Adipose tissue (tissue), 3 donors: Measurements from ENCODE around the gene RIPOR1. TPM values are rescaled to one million over a fixed set of nuclear protein-coding genes. Genes with fewer than 3 reads are reported as not detected.
"Not testable (repeated sequence)": the region's sequence is repeated elsewhere in the genome, so short reads cannot be mapped to it uniquely, and the experiment has no call there.

Experiments
- H3K27ac ChIP-seq: one replicate; pipeline ENCODE4 v1.5.1; 2013; ENCODE audit warnings: low read depth, low read length
- WGBS, 3 donors: extraction: QIAGEN DNeasy Blood & Tissue Kit; methylation state at CpG; one replicate each; pipeline ENCODE4 v1.1.7; 2013; 5-methylcytosine and 5-hydroxymethylcytosine counted together
- polyA plus RNA-seq, 3 donors: library from polyadenylated mRNA; stranded (reverse); fragments of 200-250 nt; gene quantifications; one replicate each; pipeline ENCODE4 v1.2.3, GENCODE V29; 2013
- donor health status: healthy with polysubstance abuse.
- donor health status: Bipolar disorder and iron deficiency.
- donor health status: healthy.

Gene RIPOR1
- polyA plus RNA-seq, 3 donors: 26.1 to 74.9 (median 61.1) TPM

- 84 to 93% (median 86%) methylated on average over 5 to 6 of the region's 6 CpGs for WGBS, 3 donors
- H3K27ac ChIP-seq: not testable (repeated sequence)
Measured at GRCh38 chr16:67533987-67534386, 5.4 kb downstream of the RIPOR1 start.

GRCh38 chr16:67534431-67534830, 5.8 kb downstream of the RIPOR1 start:
- no peak overlapping the region for H3K27ac ChIP-seq

GRCh38 chr16:67535201-67535600, 6.6 kb downstream of the RIPOR1 start:
- 60 to 97% (median 90%) methylated on average over 2 of the region's 2 CpGs for WGBS, 3 donors
- H3K27ac ChIP-seq: no peak overlapping the region

- WGBS, 3 donors: 1 to 4% (median 1%) methylated on average over 25 to 32 of the region's 32 CpGs
Measured at GRCh38 chr16:67537270-67537635, 8.6 kb downstream of the RIPOR1 start.

GRCh38 chr16:67537636-67538591, 9.3 kb downstream of the RIPOR1 start:
- 2 to 3% (median 2%) methylated on average over 53 to 97 of the region's 97 CpGs for WGBS, 3 donors
- H3K27ac ChIP-seq: no peak overlapping the region

More at GRCh38 chr16:67537270-67537635, 8.6 kb downstream of the RIPOR1 start:
- no peak overlapping the region for H3K27ac ChIP-seq

- no peak overlapping the region for H3K27ac ChIP-seq
- WGBS, 3 donors: 21 to 51% (median 46%) methylated on average over 16 to 23 of the region's 23 CpGs
Measured at GRCh38 chr16:67538666-67539101, 10.1 kb downstream of the RIPOR1 start.

- 54 to 78% (median 60%) methylated on average over 4 of the region's 4 CpGs for WGBS, 3 donors
- H3K27ac ChIP-seq: no peak overlapping the region
Measured at GRCh38 chr16:67539271-67539670, 10.6 kb downstream of the RIPOR1 start.

- WGBS, 3 donors: 84 to 89% (median 88%) methylated on average over 27 of the region's 27 CpGs
- H3K27ac ChIP-seq: no peak overlapping the region
Measured at GRCh38 chr16:67539691-67540635, 11.3 kb downstream of the RIPOR1 start.

- WGBS, 3 donors: 97 to 100% (median 100%) methylated on average over 1 of the region's 1 CpG
- H3K27ac ChIP-seq: no peak overlapping the region
Measured at GRCh38 chr16:67540756-67541155, 12.1 kb downstream of the RIPOR1 start.

- H3K27ac ChIP-seq: no peak overlapping the region
- 76 to 84% (median 84%) methylated on average over 13 to 14 of the region's 14 CpGs for WGBS, 3 donors
Measured at GRCh38 chr16:67541391-67542263, 13.0 kb downstream of the RIPOR1 start.

- no peak overlapping the region for H3K27ac ChIP-seq
Measured at GRCh38 chr16:67542464-67542863, 13.8 kb downstream of the RIPOR1 start.

GRCh38 chr16:67543036-67543435, 14.4 kb downstream of the RIPOR1 start:
- WGBS, 3 donors: 89 to 93% (median 90%) methylated on average over 8 of the region's 8 CpGs
- H3K27ac ChIP-seq: no peak overlapping the region

- WGBS, 3 donors: 84 to 86% (median 85%) methylated on average over 6 of the region's 6 CpGs
- H3K27ac ChIP-seq: no peak overlapping the region
Measured at GRCh38 chr16:67543582-67543981, 15.0 kb downstream of the RIPOR1 start.

- WGBS, 3 donors: 82 to 87% (median 83%) methylated on average over 13 of the region's 13 CpGs
- no peak overlapping the region for H3K27ac ChIP-seq
Measured at GRCh38 chr16:67544329-67544841, 15.8 kb downstream of the RIPOR1 start.

GRCh38 chr16:67544844-67545664, 16.4 kb downstream of the RIPOR1 start:
- H3K27ac ChIP-seq: no peak overlapping the region
- WGBS, 3 donors: 68 to 83% (median 76%) methylated on average over 15 of the region's 15 CpGs

- no peak overlapping the region for H3K27ac ChIP-seq
- 81 to 90% (median 81%) methylated on average over 14 of the region's 14 CpGs for WGBS, 3 donors
Measured at GRCh38 chr16:67545665-67546024, 17.0 kb downstream of the RIPOR1 start.

GRCh38 chr16:67546091-67546501, 17.5 kb downstream of the RIPOR1 start:
- no peak overlapping the region for H3K27ac ChIP-seq
- WGBS, 3 donors: 57 to 72% (median 71%) methylated on average over 7 of the region's 7 CpGs
